Thyroid gland (tissue), 4 donors: ENCODE measurements around the gene KRTAP4-5. TPM values are rescaled to one million over a fixed set of nuclear protein-coding genes. Genes with fewer than 3 reads are reported as not detected.

ENCODE experiments used
- DNase-seq, 2 donors: peaks; one replicate each; pipeline ENCODE4 v3.0.0-alpha.2; 2019
- H3K27ac ChIP-seq, 3 donors: fragments of 200-600 bp; sonication (generic); 1 replicate in 2 of 3; 2 replicates in 1 of 3; pipeline ENCODE4 v1.5.1; 2016 to 2019; ENCODE audit warnings: mild to moderate bottlenecking in 1 of 3, moderate library complexity in 1 of 3
- H3K27me3 ChIP-seq: fragments of 200-600 bp; sonication (generic); one replicate; pipeline ENCODE4 v1.5.1; 2019
- H3K36me3 ChIP-seq, 2 donors: fragments of 200-600 bp; sonication (generic); one replicate each; pipeline ENCODE4 v1.5.1; 2016 to 2019
- H3K4me1 ChIP-seq, 2 donors: fragments of 200-600 bp; sonication (generic); one replicate each; pipeline ENCODE4 v1.5.1; 2017 to 2019
- H3K4me3 ChIP-seq, 3 donors: fragments of 200-600 bp; sonication (generic); replicated peaks in 1 of 3; 1 replicate in 2 of 3; 2 replicates in 1 of 3; pipeline ENCODE4 v1.5.1; 2016; ENCODE audit warnings: mild to moderate bottlenecking in 1 of 3
- H3K9me3 ChIP-seq: fragments of 200-600 bp; sonication (generic); one replicate; pipeline ENCODE4 v1.5.1; 2017
- CTCF ChIP-seq, 6 experiments: fragments of 200-600 bp in 3 of 6; fragments of 450-650 bp in 3 of 6; sonication (generic) in 3 of 6; IDR thresholded peaks; one replicate each; pipeline ENCODE4 v1.5.1; 2016 to 2019; ENCODE audit warnings: antibody characterized with exemption in 6 of 6, mild to moderate bottlenecking in 2 of 6, inconsistent platforms in 1 of 6, moderate library complexity in 1 of 6
- POLR2A ChIP-seq, 2 donors: fragments of 450-650 bp; IDR thresholded peaks; one replicate each; pipeline ENCODE4 v1.6.1; 2017; ENCODE audit warnings: antibody characterized with exemption in 2 of 2, mild to moderate bottlenecking in 2 of 2, moderate library complexity in 1 of 2
- WGBS, 2 donors: methylation state at CpG; one replicate each; pipeline ENCODE4 v1.1.5; 2017; 5-methylcytosine and 5-hydroxymethylcytosine counted together
- intact Hi-C: fragments of 100-400 bp; cut with DNase I; formaldehyde crosslinking; loops from one replicate; pipeline ENCODE4 v1.15.1; 2023
- total RNA-seq, 4 donors: library from RNA; depleted of rRNA; stranded (reverse); fragments of >200 nt; gene quantifications; one replicate each; pipeline ENCODE4 v1.2.3, GENCODE V29; 2016

Gene KRTAP4-5
- total RNA-seq, 4 donors from 2014 or later, result not detected

GRCh38 chr17:41176744-41177387, 27.2 kb upstream of the KRTAP4-5 start:
- Histone ChIP-seq H3K4me3 (no peak overlapping the region), H3K4me1 (no peaks in the 10 kb centered on the region), H3K36me3 (no peaks in the 10 kb centered on the region), H3K27me3 (no peaks in the 10 kb centered on the region), H3K9me3 (no peaks in the 10 kb centered on the region), H3K27ac (no peak overlapping the region)
- DNase-seq, result no peak
- WGBS, 2 donors, result 78 to 85% methylated on average over 3 of the region's 3 CpGs
- intact Hi-C loops, result no loop called here
- TF ChIP-seq POLR2A (IDR thresholded peaks at IDR 0.05) (no peak), CTCF (IDR thresholded peaks at IDR 0.05) (no peak)

DNA sequence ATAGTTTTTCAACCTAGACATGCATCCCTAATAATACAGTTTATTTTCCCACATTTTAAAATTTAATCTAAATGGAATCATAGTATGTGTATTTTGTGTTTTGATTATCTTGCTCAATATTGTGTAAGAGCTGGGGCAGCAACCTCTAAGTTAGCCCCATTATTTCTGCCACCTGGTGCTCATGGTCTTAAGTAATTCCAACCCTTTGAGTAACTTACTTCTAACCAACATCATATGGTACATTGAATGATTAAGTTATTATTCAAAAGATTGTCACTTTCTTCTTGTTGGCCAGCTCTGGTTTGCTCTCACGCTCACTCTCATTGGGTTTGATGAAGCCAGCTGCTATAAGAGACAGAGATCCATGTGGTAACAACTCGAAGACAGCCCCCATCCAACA, 22.3 kb upstream of the KRTAP4-5 start:
- no peak for DNase-seq
- Histone ChIP-seq H3K27me3 (no peaks in the 10 kb centered on the region), H3K4me1 (no peaks in the 10 kb centered on the region), H3K9me3 (no peaks in the 10 kb centered on the region), H3K27ac (no peak overlapping the region), H3K36me3 (no peaks in the 10 kb centered on the region), H3K4me3 (no peak overlapping the region)
- TF ChIP-seq CTCF (IDR thresholded peaks at IDR 0.05) (no peak), POLR2A (IDR thresholded peaks at IDR 0.05) (no peak)
- intact Hi-C loops, result no loop called here
- 75 to 85% methylated on average over 2 of the region's 2 CpGs for WGBS, 2 donors

DNA sequence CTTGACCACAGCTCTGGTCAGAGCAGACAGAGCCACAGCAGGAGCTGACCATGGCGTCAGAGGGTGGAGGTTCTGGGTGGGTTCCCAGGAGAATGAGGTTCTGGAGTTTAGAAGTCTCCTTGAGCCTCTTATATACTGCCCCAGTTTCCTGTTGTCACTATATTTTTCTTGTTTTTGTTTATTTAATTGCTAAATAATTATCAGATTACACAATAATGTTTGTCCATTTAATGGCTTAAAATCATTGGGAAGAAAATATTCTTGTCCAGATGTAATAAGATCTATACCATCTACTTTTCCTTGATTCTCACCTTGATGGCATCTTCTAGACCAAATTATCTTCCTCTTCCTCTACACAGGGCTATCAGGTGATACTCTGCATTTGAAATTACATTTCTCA, 18.5 kb upstream of the KRTAP4-5 start, which contains the start of gene KRTAP4-3:
KRTAP4-3 (minus strand) TSS at position 101 of the 400 bp plus-strand sequence; CDS start at position 52, 49 bp downstream.
- 63 to 82% methylated on average over 1 of the region's 1 CpG for whole genome bisulfite sequencing, 2 donors
- no peaks in the 10 kb centered on the region for H3K27me3 ChIP-seq
- no peak for DNase-seq
- H3K36me3 ChIP-seq, result no peaks in the 10 kb centered on the region
- no peak within 1 kb of the TSS for H3K4me3 ChIP-seq
- no peak for TF ChIP-seq POLR2A (IDR thresholded peaks at IDR 0.05)
- no peak for TF ChIP-seq CTCF (IDR thresholded peaks at IDR 0.05)
- no peak within 1 kb of the TSS for H3K27ac ChIP-seq
- no peaks in the 10 kb centered on the region for H3K9me3 ChIP-seq
- intact Hi-C loops, result no loop called here
- no peaks in the 10 kb centered on the region for H3K4me1 ChIP-seq

GRCh38 chr17:41167561-41167960, 17.9 kb upstream of the KRTAP4-5 start:
- Histone ChIP-seq H3K9me3 (no peaks in the 10 kb centered on the region), H3K27ac (no peak overlapping the region), H3K27me3 (no peaks in the 10 kb centered on the region), H3K4me1 (no peaks in the 10 kb centered on the region), H3K36me3 (no peaks in the 10 kb centered on the region), H3K4me3 (no peak overlapping the region)
- intact Hi-C loops, result no loop called here
- no peak for DNase-seq
- TF ChIP-seq CTCF (IDR thresholded peaks at IDR 0.05) (no peak), POLR2A (IDR thresholded peaks at IDR 0.05) (no peak)
- WGBS, 2 donors, result 84 to 93% methylated on average over 6 to 7 of the region's 7 CpGs

DNA sequence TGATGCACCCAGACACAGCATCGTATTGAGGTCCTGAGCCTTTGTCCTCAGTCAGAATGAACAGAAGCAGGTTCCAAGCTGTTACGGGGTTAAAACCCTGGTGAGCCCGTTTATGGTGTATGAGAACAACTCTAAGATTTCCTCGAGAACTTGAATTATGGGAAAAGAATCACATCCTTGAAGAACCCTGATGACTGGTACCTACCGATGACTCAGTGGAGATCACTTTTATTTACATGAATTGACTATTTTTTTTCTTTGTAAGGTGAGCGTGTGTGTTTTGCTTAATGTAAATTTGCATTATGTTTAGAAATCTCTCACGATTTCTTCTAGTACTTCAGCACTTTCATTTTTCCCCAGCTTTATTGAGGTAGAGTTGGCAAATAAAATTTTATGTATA, 14.2 kb upstream of the KRTAP4-5 start:
- H3K4me1 ChIP-seq, result no peaks in the 10 kb centered on the region
- TF ChIP-seq CTCF (IDR thresholded peaks at IDR 0.05), result no peak
- TF ChIP-seq POLR2A (IDR thresholded peaks at IDR 0.05), result no peak
- WGBS, 2 donors, result 75 to 76% methylated on average over 7 of the region's 7 CpGs
- H3K4me3 ChIP-seq, result no peak overlapping the region
- H3K9me3 ChIP-seq, result no peaks in the 10 kb centered on the region
- H3K36me3 ChIP-seq, result no peaks in the 10 kb centered on the region
- no peaks in the 10 kb centered on the region for H3K27me3 ChIP-seq
- intact Hi-C loops, result no loop called here
- no peak for DNase-seq
- no peak overlapping the region for H3K27ac ChIP-seq
